HCT116 (cell line): ENCODE results near the gene EPS15. TPM values are rescaled to one million over a fixed set of nuclear protein-coding genes. Genes with fewer than 3 reads are reported as not detected.
"Not testable (repeated sequence)": the region's sequence is repeated elsewhere in the genome, so short reads cannot be mapped to it uniquely, and the experiment has no call there.

Experiments
- ATAC-seq: fragments of 200-7000 bp; cut with Tn5 transposase; 2 replicates; pipeline ENCODE4 v1.9.1; 2020; ENCODE audit warnings: mild to moderate bottlenecking, moderate library complexity
- BruUV-seq: library from RNA; stranded (reverse); fragments of 400-500 nt; replicated peaks from 2 replicates; lab custom pipeline; 2021; lab: Mats Ljungman, UMichigan
- CTCF ChIA-PET: fragments of 300-600 bp; sonication (Branson Sonifier 250); formaldehyde crosslinking; loops from one replicate; lab custom pipeline; 2021; ENCODE audit warnings: antibody characterized with exemption; lab: Charles Lee
- POLR2A ChIA-PET: fragments of 300-600, 350-600 bp; sonication (Branson Sonifier 250); formaldehyde crosslinking; loops from one replicate; lab custom pipeline; 2021; ENCODE audit warnings: antibody characterized with exemption; lab: Charles Lee
- RAD21 ChIA-PET, 2 experiments: fragments of 300-600 bp; sonication (Branson Sonifier 250); formaldehyde crosslinking; loops; one replicate each; lab custom pipeline; 2023; ENCODE audit warnings: low total read pairs in 2 of 2; ENCODE audit not compliant: uncharacterized antibody in 2 of 2, unreplicated experiment in 2 of 2, low non-redundant PET in 1 of 2; lab: Charles Lee
- DNase-seq: peaks from one replicate; pipeline ENCODE4 v3.0.0-alpha.2; 2010; ENCODE audit warnings: low read depth, low spot score
- H2AFZ ChIP-seq: fragments of 200-600 bp; shearing (Covaris generic), sonication (generic); 2 replicates; pipeline ENCODE4 v1.6.1; 2017; ENCODE audit warnings: low read depth, mixed run types, mixed read lengths, antibody characterized with exemption, low read length; ENCODE audit not compliant: poor library complexity, severe bottlenecking
- H3K27ac ChIP-seq: 2 replicates; pipeline ENCODE4 v1.5.1; 2012; ENCODE audit warnings: low read depth, low read length
- H3K27me3 ChIP-seq: fragments of 200-600 bp; sonication (generic); 2 replicates; pipeline ENCODE4 v1.6.1; 2016; ENCODE audit warnings: mixed run types, low read length, mixed read lengths; ENCODE audit not compliant: insufficient read depth
- H3K36me3 ChIP-seq, 2 experiments: fragments of 200-500 bp in 1 of 2; fragments of 200-600 bp in 1 of 2; sonication (Bioruptor generic) in 1 of 2; sonication (generic) in 1 of 2; 2 replicates each; pipeline versions ENCODE4 v1.5.1 to v1.6.1; 2014 to 2016; ENCODE audit warnings: low read length in 2 of 2, inconsistent platforms in 1 of 2, mixed read lengths in 1 of 2, mixed run types in 1 of 2; ENCODE audit not compliant: insufficient read depth in 2 of 2, control insufficient read depth in 1 of 2
- H3K4me1 ChIP-seq, 2 experiments: fragments of 200-600 bp in 1 of 2; sonication (generic) in 1 of 2; 2 replicates each; pipeline versions ENCODE4 v1.5.1 to v1.6.1; 2012 to 2017; ENCODE audit warnings: low read length in 2 of 2, inconsistent platforms in 1 of 2, mild to moderate bottlenecking in 1 of 2, mixed read lengths in 1 of 2, mixed run types in 1 of 2, moderate library complexity in 1 of 2; ENCODE audit not compliant: insufficient read depth in 2 of 2, control insufficient read depth in 1 of 2
- H3K4me2 ChIP-seq: fragments of 200-600 bp; sonication (generic); 2 replicates; pipeline ENCODE4 v1.6.1; 2017; ENCODE audit warnings: mixed run types, low read length, mixed read lengths
- H3K4me3 ChIP-seq, 2 experiments: fragments of 200-600 bp in 1 of 2; sonication (generic) in 1 of 2; replicated peaks in 1 of 2; 2 replicates each; pipeline ENCODE4 v1.5.1; 2011 to 2016; ENCODE audit warnings: low read length in 2 of 2, control low read depth in 1 of 2, low read depth in 1 of 2, mild to moderate bottlenecking in 1 of 2, mixed read lengths in 1 of 2, mixed run types in 1 of 2
- H3K79me2 ChIP-seq: fragments of 200-600 bp; sonication (generic); 2 replicates; pipeline ENCODE4 v1.6.1; 2017; ENCODE audit warnings: mild to moderate bottlenecking, mixed run types, low read length, moderate library complexity, mixed read lengths; ENCODE audit not compliant: insufficient read depth
- H3K9ac ChIP-seq: fragments of 200-600 bp; sonication (generic); 2 replicates; pipeline ENCODE4 v1.6.1; 2016; ENCODE audit warnings: low read length, mixed read lengths
- H3K9me2 ChIP-seq: fragments of 200-600 bp; sonication (generic), shearing (Covaris generic); 2 replicates; pipeline ENCODE4 v1.6.1; 2017; ENCODE audit warnings: mixed run types, mild to moderate bottlenecking, moderate library complexity; ENCODE audit not compliant: insufficient read depth
- H3K9me3 ChIP-seq, 2 experiments: fragments of 200-500 bp in 1 of 2; fragments of 200-600 bp in 1 of 2; sonication (Bioruptor generic) in 1 of 2; sonication (generic) in 1 of 2; 2 replicates each; pipeline ENCODE4 v1.6.1; 2014 to 2017; ENCODE audit warnings: low read length in 2 of 2, mixed read lengths in 2 of 2, inconsistent platforms in 1 of 2, low read depth in 1 of 2, mild to moderate bottlenecking in 1 of 2, mixed run types in 1 of 2, moderate library complexity in 1 of 2; ENCODE audit not compliant: control insufficient read depth in 1 of 2, insufficient read depth in 1 of 2
- H4K20me1 ChIP-seq: fragments of 200-600 bp; sonication (generic), shearing (Covaris generic); 2 replicates; pipeline ENCODE4 v1.6.1; 2017; ENCODE audit warnings: mixed run types, mild to moderate bottlenecking, moderate library complexity; ENCODE audit not compliant: insufficient read depth
- ATF3 ChIP-seq: IDR thresholded peaks from 2 replicates; pipeline ENCODE4 v1.6.1; 2012
- CBX3 ChIP-seq: IDR thresholded peaks from 2 replicates; pipeline ENCODE4 v1.6.1; 2012; ENCODE audit warnings: low read depth
- CEBPB ChIP-seq: IDR thresholded peaks from 2 replicates; pipeline ENCODE4 v1.6.1; 2012; ENCODE audit warnings: low read depth
- CTCF ChIP-seq, 3 experiments: fragments of 200-600 bp in 1 of 3; sonication (generic) in 1 of 3; IDR thresholded peaks in 2 of 3; conservative IDR thresholded peaks in 1 of 3; 2 replicates each; pipeline ENCODE4 v1.5.1; 2012 to 2017; ENCODE audit warnings: low read depth in 2 of 3, low read length in 2 of 3, antibody characterized with exemption in 1 of 3, borderline replicate concordance in 1 of 3, control low read depth in 1 of 3, mild to moderate bottlenecking in 1 of 3, mixed read lengths in 1 of 3, mixed run types in 1 of 3, moderate library complexity in 1 of 3; ENCODE audit not compliant: insufficient read depth in 1 of 3
- EGR1 ChIP-seq: IDR thresholded peaks from 2 replicates; pipeline ENCODE4 v1.6.1; 2012; ENCODE audit warnings: low read depth
- ELF1 ChIP-seq: IDR thresholded peaks from 2 replicates; pipeline ENCODE4 v1.6.1; 2012; ENCODE audit warnings: low read depth, borderline replicate concordance
- JUND ChIP-seq: IDR thresholded peaks from 2 replicates; pipeline ENCODE4 v1.6.1; 2012
- MAX ChIP-seq: IDR thresholded peaks from 2 replicates; pipeline ENCODE4 v1.6.1; 2012
- RAD21 ChIP-seq: IDR thresholded peaks from 2 replicates; pipeline ENCODE4 v1.6.1; 2012; ENCODE audit warnings: low read depth, mild to moderate bottlenecking
- REST ChIP-seq: IDR thresholded peaks from 2 replicates; pipeline ENCODE4 v1.6.1; 2012; ENCODE audit warnings: low read depth
- SIN3A ChIP-seq: IDR thresholded peaks from 2 replicates; pipeline ENCODE4 v1.6.1; 2012; ENCODE audit warnings: low read depth
- TCF7L2 ChIP-seq: IDR thresholded peaks from 2 replicates; pipeline ENCODE4 v1.7.0; 2011; ENCODE audit warnings: borderline replicate concordance, inconsistent platforms; ENCODE audit not compliant: insufficient read depth, insufficient read length; ENCODE audit errors: extremely low read depth
- YY1 ChIP-seq: IDR thresholded peaks from 2 replicates; pipeline ENCODE4 v1.6.1; 2011; ENCODE audit warnings: low read length, low read depth, moderate library complexity, mild to moderate bottlenecking; ENCODE audit not compliant: insufficient replicate concordance; ENCODE audit errors: extremely low read depth
- ZNF274 ChIP-seq: fragments of 200-500 bp; sonication (Bioruptor generic); IDR thresholded peaks from 2 replicates; pipeline ENCODE4 v1.6.1; 2014; ENCODE audit warnings: mild to moderate bottlenecking, low read depth, low read length, inconsistent platforms
- intact Hi-C: fragments of 100-400 bp; cut with micrococcal nuclease; formaldehyde crosslinking; loops from 2 replicates; pipeline ENCODE4 v1.10.0; 2022
- total RNA-seq: library from RNA; stranded (reverse); gene quantifications from one replicate; pipeline ENCODE4 v1.2.1, GENCODE V29; 2021; ENCODE audit not compliant: unreplicated experiment

Gene EPS15
- total RNA-seq, 1 experiment from 2014 or later = 41.2 TPM

GRCh38 chr1:51504806-51505525 lies 14.1 kb downstream of the EPS15 start:
- RAD21 ChIA-PET = no interaction called here
- Histone ChIP-seq H3K9me2 (no peaks in the 10 kb centered on the region), H3K4me3 (no peak overlapping the region), H3K9me3 (no peaks in the 10 kb centered on the region)
- TF ChIP-seq EGR1 (no peak), SIN3A (no peak), CEBPB (no peak), ELF1 (no peak), TCF7L2 (no peak), MAX (no peak), ATF3 (no peak), JUND (no peak), ZNF274 (no peak), CTCF (IDR thresholded peaks at IDR 0.05 in 2 of 3, conservative IDR thresholded peaks at IDR 0.05 in 1 of 3; ENCODE audit: borderline replicate concordance in 1 of 3, insufficient read depth in 1 of 3, low read depth in 2 of 3, low read length in 2 of 3) (no peak), CBX3 (no peak), YY1 (no peak), REST (no peak), RAD21 (no peak)
- TF ChIP-seq, all 23 proteins: peak for 0
- intact Hi-C loops = no loop called here
- H3K4me2 ChIP-seq = no peak overlapping the region
- no TSS peak for BruUV-seq
- H4K20me1 ChIP-seq = no peaks in the 10 kb centered on the region
- H3K79me2 ChIP-seq = peaks cover 49% of the 10 kb centered on the region
- ATAC-seq = no peak
- no peaks in the 10 kb centered on the region for H3K27me3 ChIP-seq
- ChIA-PET CTCF (no interaction called here), POLR2A (no interaction called here)
- H3K27ac ChIP-seq = no peak overlapping the region
- H2AFZ ChIP-seq = no peak overlapping the region
- H3K36me3 ChIP-seq = no peaks in the 10 kb centered on the region
- DNase-seq = no peak
- H3K4me1 ChIP-seq = peaks cover 0 to 4% of the 10 kb centered on the region in 2 experiments; a peak in 1 of 4 replicates
- H3K9ac ChIP-seq = no peak overlapping the region

GRCh38 chr1:51501218-51501630 lies 17.8 kb downstream of the EPS15 start:
- CTCF ChIA-PET, H3K9me3 ChIP-seq, H4K20me1 ChIP-seq, H3K36me3 ChIP-seq, intact Hi-C loops, H3K9me2 ChIP-seq, H3K4me1 ChIP-seq, BruUV-seq, H3K27me3 ChIP-seq, H3K4me3 ChIP-seq, DNase-seq, POLR2A ChIA-PET, H3K27ac ChIP-seq, H3K4me2 ChIP-seq, H3K9ac ChIP-seq, H2AFZ ChIP-seq, ATAC-seq, RAD21 ChIA-PET: not testable (repeated sequence)
- peaks cover 43% of the 10 kb centered on the region for H3K79me2 ChIP-seq
